ENCODE data around the gene GTF2H2C.
"Not testable (repeated sequence)": the region's sequence is repeated elsewhere in the genome, so short reads cannot be mapped to it uniquely, and the experiment has no call there.

Gene GTF2H2C

GRCh38 chr5:69528609-69529008, 31.4 kb upstream of the GTF2H2C start:
- Histone ChIP-seq H3K27me3 (ENCODE audit: control insufficient read depth, insufficient read depth, low read length) (no peaks in the 10 kb centered on the region), H3K4me1 (ENCODE audit: control insufficient read depth, insufficient read depth, low read length) (no peaks in the 10 kb centered on the region), H3K9me3 (ENCODE audit: control insufficient read depth, insufficient read depth, low read length) (no peaks in the 10 kb centered on the region)

GRCh38 chr5:69530561-69531405, 29.2 kb upstream of the GTF2H2C start:
- no peaks in the 10 kb centered on the region for H3K9me3 ChIP-seq (ENCODE audit: control insufficient read depth, insufficient read depth, low read length)
- H3K36me3 ChIP-seq (ENCODE audit: control insufficient read depth, insufficient read depth, low read length) = peaks cover 8% of the 10 kb centered on the region
- no peak overlapping the region for H3K9ac ChIP-seq (ENCODE audit: low read depth, low read length)
- no peaks in the 10 kb centered on the region for H3K27me3 ChIP-seq (ENCODE audit: control insufficient read depth, insufficient read depth, low read length)
- no peak overlapping the region for H3K4me3 ChIP-seq (ENCODE audit: low read depth, low read length)
- no peaks in the 10 kb centered on the region for H3K4me1 ChIP-seq (ENCODE audit: control insufficient read depth, insufficient read depth, low read length)

More at GRCh38 chr5:69528609-69529008, 31.4 kb upstream of the GTF2H2C start:
- no peak overlapping the region for H3K9ac ChIP-seq (ENCODE audit: low read depth, low read length)
- no peak overlapping the region for H3K4me3 ChIP-seq (ENCODE audit: low read depth, low read length)
- peaks cover 11% of the 10 kb centered on the region for H3K36me3 ChIP-seq (ENCODE audit: control insufficient read depth, insufficient read depth, low read length)

- no peak overlapping the region for H3K9ac ChIP-seq (ENCODE audit: low read depth, low read length)
- H3K9me3 ChIP-seq (ENCODE audit: control insufficient read depth, insufficient read depth, low read length) = no peaks in the 10 kb centered on the region
- H3K4me3 ChIP-seq (ENCODE audit: low read depth, low read length) = no peak overlapping the region
- H3K27me3 ChIP-seq (ENCODE audit: control insufficient read depth, insufficient read depth, low read length) = no peaks in the 10 kb centered on the region
- peaks cover 3% of the 10 kb centered on the region for H3K36me3 ChIP-seq (ENCODE audit: control insufficient read depth, insufficient read depth, low read length)
- no peaks in the 10 kb centered on the region for H3K4me1 ChIP-seq (ENCODE audit: control insufficient read depth, insufficient read depth, low read length)
Measured at GRCh38 chr5:69531406-69531801, 28.6 kb upstream of the GTF2H2C start.

GRCh38 chr5:69537911-69538310, 22.1 kb upstream of the GTF2H2C start:
- H3K36me3 ChIP-seq (ENCODE audit: control insufficient read depth, insufficient read depth, low read length); H3K9ac ChIP-seq (ENCODE audit: low read depth, low read length); H3K4me1 ChIP-seq (ENCODE audit: control insufficient read depth, insufficient read depth, low read length); H3K9me3 ChIP-seq (ENCODE audit: control insufficient read depth, insufficient read depth, low read length); H3K4me3 ChIP-seq (ENCODE audit: low read depth, low read length); H3K27me3 ChIP-seq (ENCODE audit: control insufficient read depth, insufficient read depth, low read length): not testable (repeated sequence)

GRCh38 chr5:69538735-69539134, 21.3 kb upstream of the GTF2H2C start:
- not testable (repeated sequence) for H3K9me3 ChIP-seq (ENCODE audit: control insufficient read depth, insufficient read depth, low read length); H3K4me3 ChIP-seq (ENCODE audit: low read depth, low read length); H3K9ac ChIP-seq (ENCODE audit: low read depth, low read length); H3K36me3 ChIP-seq (ENCODE audit: control insufficient read depth, insufficient read depth, low read length); H3K27me3 ChIP-seq (ENCODE audit: control insufficient read depth, insufficient read depth, low read length); H3K4me1 ChIP-seq (ENCODE audit: control insufficient read depth, insufficient read depth, low read length)

GRCh38 chr5:69541347-69541746, 18.6 kb upstream of the GTF2H2C start:
- not testable (repeated sequence) for H3K9ac ChIP-seq (ENCODE audit: low read depth, low read length); H3K9me3 ChIP-seq (ENCODE audit: control insufficient read depth, insufficient read depth, low read length); H3K27me3 ChIP-seq (ENCODE audit: control insufficient read depth, insufficient read depth, low read length); H3K36me3 ChIP-seq (ENCODE audit: control insufficient read depth, insufficient read depth, low read length); H3K4me1 ChIP-seq (ENCODE audit: control insufficient read depth, insufficient read depth, low read length); H3K4me3 ChIP-seq (ENCODE audit: low read depth, low read length)

GRCh38 chr5:69542838-69543618, 17.0 kb upstream of the GTF2H2C start:
- H3K4me1 ChIP-seq (ENCODE audit: control insufficient read depth, insufficient read depth, low read length); H3K9me3 ChIP-seq (ENCODE audit: control insufficient read depth, insufficient read depth, low read length); H3K27me3 ChIP-seq (ENCODE audit: control insufficient read depth, insufficient read depth, low read length); H3K9ac ChIP-seq (ENCODE audit: low read depth, low read length); H3K36me3 ChIP-seq (ENCODE audit: control insufficient read depth, insufficient read depth, low read length); H3K4me3 ChIP-seq (ENCODE audit: low read depth, low read length): not testable (repeated sequence)

GRCh38 chr5:69544602-69545001, 15.4 kb upstream of the GTF2H2C start:
- not testable (repeated sequence) for H3K9me3 ChIP-seq (ENCODE audit: control insufficient read depth, insufficient read depth, low read length); H3K27me3 ChIP-seq (ENCODE audit: control insufficient read depth, insufficient read depth, low read length)

GRCh38 chr5:69560587-69561431, 818 bp downstream of the GTF2H2C start:
- H3K4me1 ChIP-seq (ENCODE audit: control insufficient read depth, insufficient read depth, low read length); H3K9me3 ChIP-seq (ENCODE audit: control insufficient read depth, insufficient read depth, low read length); H3K36me3 ChIP-seq (ENCODE audit: control insufficient read depth, insufficient read depth, low read length); H3K27me3 ChIP-seq (ENCODE audit: control insufficient read depth, insufficient read depth, low read length); H3K9ac ChIP-seq (ENCODE audit: low read depth, low read length): not testable (repeated sequence)
- peak overlapping the region; percentile 28 for H3K4me3 ChIP-seq (ENCODE audit: low read depth, low read length)

More at GRCh38 chr5:69544602-69545001, 15.4 kb upstream of the GTF2H2C start:
- not testable (repeated sequence) for H3K4me3 ChIP-seq (ENCODE audit: low read depth, low read length); H3K4me1 ChIP-seq (ENCODE audit: control insufficient read depth, insufficient read depth, low read length); H3K36me3 ChIP-seq (ENCODE audit: control insufficient read depth, insufficient read depth, low read length); H3K9ac ChIP-seq (ENCODE audit: low read depth, low read length)

- H3K9me3 ChIP-seq (ENCODE audit: control insufficient read depth, insufficient read depth, low read length); H3K4me3 ChIP-seq (ENCODE audit: low read depth, low read length); H3K9ac ChIP-seq (ENCODE audit: low read depth, low read length); H3K4me1 ChIP-seq (ENCODE audit: control insufficient read depth, insufficient read depth, low read length); H3K36me3 ChIP-seq (ENCODE audit: control insufficient read depth, insufficient read depth, low read length); H3K27me3 ChIP-seq (ENCODE audit: control insufficient read depth, insufficient read depth, low read length): not testable (repeated sequence)
Measured at GRCh38 chr5:69566172-69566571, 6.2 kb downstream of the GTF2H2C start.

GRCh38 chr5:69568072-69568471, 8.1 kb downstream of the GTF2H2C start:
- H3K9ac ChIP-seq (ENCODE audit: low read depth, low read length); H3K9me3 ChIP-seq (ENCODE audit: control insufficient read depth, insufficient read depth, low read length); H3K36me3 ChIP-seq (ENCODE audit: control insufficient read depth, insufficient read depth, low read length); H3K4me3 ChIP-seq (ENCODE audit: low read depth, low read length); H3K4me1 ChIP-seq (ENCODE audit: control insufficient read depth, insufficient read depth, low read length); H3K27me3 ChIP-seq (ENCODE audit: control insufficient read depth, insufficient read depth, low read length): not testable (repeated sequence)

Measured in iPS-15b (cell line).